GM20431 (cell line): ENCODE measurements around the gene ZNFX1.
"Not testable (repeated sequence)": the region's sequence is repeated elsewhere in the genome, so short reads cannot be mapped to it uniquely, and the experiment has no call there.

Source experiments
- in situ Hi-C: fragments of 300-500 bp; cut with MseI, MboI; formaldehyde crosslinking; loops from one replicate; pipeline ENCODE4 v1.15.0; 2020; ENCODE audit warnings: low sequenced_read_pairs; ENCODE audit not compliant: unreplicated experiment

The ZNFX1 gene

GRCh38 chr20:49219924-49220831, 57.7 kb downstream of the ZNFX1 start:
- in situ Hi-C loops: loop anchor here (10.0 kb wide), 1 partner anchor 85 kb away; no protein-coding TSS in a partner anchor

- in situ Hi-C loops: loop anchor here (10.0 kb wide), 1 partner anchor 85 kb away; no protein-coding TSS in a partner anchor
Measured at GRCh38 chr20:49219091-49219923, 58.5 kb downstream of the ZNFX1 start, which contains the start of gene DDX27. TSS of gene DDX27 (plus strand) at chr20:49219416. CDS start at chr20:49219449, 33 bp downstream.

- in situ Hi-C loops: loop anchor here (10.0 kb wide), 1 partner anchor 84 kb away; no protein-coding TSS in a partner anchor
Measured at GRCh38 chr20:49218739-49219090, 59.1 kb downstream of the ZNFX1 start.

GRCh38 chr20:49216991-49217578, 60.8 kb downstream of the ZNFX1 start:
- in situ Hi-C loops: loop anchor here (10.0 kb wide), 1 partner anchor 82 kb away; no protein-coding TSS in a partner anchor

- in situ Hi-C loops: loop anchor here (10.0 kb wide), 1 partner anchor 80 kb away; no protein-coding TSS in a partner anchor
Measured at GRCh38 chr20:49215232-49215631, 62.6 kb downstream of the ZNFX1 start.

- in situ Hi-C loops: loop anchor here (10.0 kb wide), 1 partner anchor 80 kb away; no protein-coding TSS in a partner anchor
Measured at GRCh38 chr20:49214571-49214970, 63.3 kb downstream of the ZNFX1 start.

GRCh38 chr20:49210757-49211110, 67.1 kb downstream of the ZNFX1 start:
- in situ Hi-C loops: loop anchor here (10.0 kb wide), 1 partner anchor 76 kb away; no protein-coding TSS in a partner anchor

- in situ Hi-C loops: loop anchor here (10.0 kb wide), 1 partner anchor 75 kb away; no protein-coding TSS in a partner anchor
Measured at GRCh38 chr20:49210101-49210756, 67.6 kb downstream of the ZNFX1 start.

GRCh38 chr20:49207076-49207475, 70.8 kb downstream of the ZNFX1 start:
- in situ Hi-C loops: no loop called here

GRCh38 chr20:49203746-49204145, 74.1 kb downstream of the ZNFX1 start:
- in situ Hi-C loops: no loop called here

- in situ Hi-C loops: no loop called here
Measured at GRCh38 chr20:49203011-49203410, 74.8 kb downstream of the ZNFX1 start.

GRCh38 chr20:49199729-49200293, 78.0 kb downstream of the ZNFX1 start:
- in situ Hi-C loops: no loop called here

GRCh38 chr20:49192944-49193518, 84.8 kb downstream of the ZNFX1 start:
- in situ Hi-C loops: not testable (repeated sequence)
